Ishikawa (cell line): ENCODE results near the gene DZIP1L.

Experiments used
- CEBPB ChIP-seq: IDR thresholded peaks from 2 replicates; pipeline ENCODE4 v1.6.1; 2012
- CREB1 ChIP-seq: IDR thresholded peaks from 2 replicates; pipeline ENCODE4 v1.6.1; 2012; ENCODE audit warnings: low read depth
- EGR1 ChIP-seq: IDR thresholded peaks from 2 replicates; pipeline ENCODE4 v1.6.1; 2012
- EP300 ChIP-seq: IDR thresholded peaks from 2 replicates; pipeline ENCODE4 v1.6.1; 2012; ENCODE audit warnings: borderline replicate concordance
- FOXM1 ChIP-seq: IDR thresholded peaks from 2 replicates; pipeline ENCODE4 v1.6.1; 2012; ENCODE audit warnings: low read depth, borderline replicate concordance
- MAX ChIP-seq: IDR thresholded peaks from 2 replicates; pipeline ENCODE4 v1.6.1; 2012
- NFIC ChIP-seq: IDR thresholded peaks from 2 replicates; pipeline ENCODE4 v1.6.1; 2012
- RAD21 ChIP-seq: IDR thresholded peaks from 2 replicates; pipeline ENCODE4 v1.6.1; 2012; ENCODE audit warnings: low read depth
- REST ChIP-seq: IDR thresholded peaks from 2 replicates; pipeline ENCODE4 v1.6.1; 2012; ENCODE audit warnings: low read depth, mild to moderate bottlenecking
- TAF1 ChIP-seq: IDR thresholded peaks from 2 replicates; pipeline ENCODE4 v1.6.1; 2012; ENCODE audit warnings: low read depth, mild to moderate bottlenecking
- TCF12 ChIP-seq: IDR thresholded peaks from 2 replicates; pipeline ENCODE4 v1.6.1; 2012; ENCODE audit warnings: low read depth
- TEAD4 ChIP-seq: IDR thresholded peaks from 2 replicates; pipeline ENCODE4 v1.6.1; 2012
- YY1 ChIP-seq: IDR thresholded peaks from 2 replicates; pipeline ENCODE4 v1.6.1; 2012; ENCODE audit warnings: low read depth
- ZBTB7A ChIP-seq: IDR thresholded peaks from 2 replicates; pipeline ENCODE4 v1.6.1; 2012; ENCODE audit warnings: low read depth
- TF ChIP-seq, protein P1 (sequence below): IDR thresholded peaks from 2 replicates; pipeline ENCODE4 v1.6.1; 2012

The DZIP1L gene

GRCh38 chr3:138154534-138154933 is 39.1 kb upstream of the DZIP1L start:
- no peak for TF ChIP-seq EGR1
- TF ChIP-seq REST, result no peak
- TF ChIP-seq ZBTB7A, result no peak
- no peak for TF ChIP-seq RAD21
- TF ChIP-seq FOXM1, result no peak
- TF ChIP-seq TCF12, result no peak
- TF ChIP-seq EP300, result no peak
- no peak for TF ChIP-seq TAF1
- no peak for TF ChIP-seq MAX
- TF ChIP-seq, protein P1, sequence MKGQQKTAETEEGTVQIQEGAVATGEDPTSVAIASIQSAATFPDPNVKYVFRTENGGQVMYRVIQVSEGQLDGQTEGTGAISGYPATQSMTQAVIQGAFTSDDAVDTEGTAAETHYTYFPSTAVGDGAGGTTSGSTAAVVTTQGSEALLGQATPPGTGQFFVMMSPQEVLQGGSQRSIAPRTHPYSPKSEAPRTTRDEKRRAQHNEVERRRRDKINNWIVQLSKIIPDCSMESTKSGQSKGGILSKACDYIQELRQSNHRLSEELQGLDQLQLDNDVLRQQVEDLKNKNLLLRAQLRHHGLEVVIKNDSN, result no peak

DNA sequence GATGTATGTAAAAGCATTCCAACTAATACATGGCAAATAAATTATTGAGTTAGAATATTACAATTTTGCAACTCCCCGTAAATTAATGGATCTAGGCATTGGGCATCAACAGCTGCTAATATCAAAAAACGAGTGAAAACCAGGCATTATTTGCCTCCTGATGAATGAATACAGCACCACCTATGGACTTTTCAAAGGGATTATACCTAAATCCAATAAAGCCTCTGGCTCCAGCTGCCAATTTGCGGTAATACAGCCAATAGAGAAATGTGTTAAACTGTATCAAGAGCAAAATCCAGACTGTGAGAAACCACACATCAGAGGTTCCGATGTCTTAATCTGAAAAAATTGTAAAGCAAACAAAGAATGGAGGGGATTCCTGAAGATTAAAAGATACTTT is 33.1 kb upstream of the DZIP1L start:
- no peak for TF ChIP-seq EGR1
- no peak for TF ChIP-seq REST
- no peak for TF ChIP-seq EP300
- TF ChIP-seq CREB1, result no peak
- TF ChIP-seq, protein P1, result no peak
- TF ChIP-seq NFIC, result no peak
- no peak for TF ChIP-seq MAX

- TF ChIP-seq REST (no peak), TCF12 (no peak)
These were observed 25.5 kb upstream of the DZIP1L start for GRCh38 chr3:138140940-138141339.

DNA sequence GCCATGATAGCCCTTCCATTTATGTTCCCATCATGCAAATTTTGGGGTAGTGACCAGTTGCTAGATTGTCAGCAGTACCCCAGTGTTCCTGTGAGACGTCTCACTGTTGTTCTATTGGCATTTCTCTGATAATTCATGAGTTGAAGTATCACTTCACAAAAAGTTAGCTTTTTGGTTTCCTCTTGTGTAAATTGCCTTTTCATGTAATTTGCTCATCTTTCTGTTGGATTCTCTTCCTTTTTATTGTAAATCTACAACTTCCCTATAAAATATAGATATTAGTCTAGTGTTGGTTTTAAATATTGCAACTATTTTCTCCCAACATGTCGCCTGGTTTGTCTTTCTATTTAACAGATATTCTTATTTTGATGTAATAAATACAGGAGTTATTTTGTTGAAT is 24.3 kb upstream of the DZIP1L start:
- TF ChIP-seq REST (no peak), EP300 (no peak), ZBTB7A (no peak), FOXM1 (no peak), YY1 (no peak), NFIC (no peak), EGR1 (no peak), CEBPB (no peak), TAF1 (no peak), TCF12 (no peak), MAX (no peak), RAD21 (no peak), TEAD4 (no peak), CREB1 (no peak)
- TF ChIP-seq, protein P1, result no peak
